ENCODE results near the gene MAFG. TPM values are rescaled to one million over a fixed set of nuclear protein-coding genes. Genes with fewer than 3 reads are reported as not detected.

Gene MAFG
- total and polyA plus RNA-seq, 9 of the 15 experiments (the other 6 are each of a cell fraction or from before 2014, with no cell fraction given): 1.1 to 58.1 (median 24.9) TPM

GRCh38 chr17:81871387-81872230, 55.9 kb downstream of the MAFG start (continued):
- TF ChIP-seq, protein P1, sequence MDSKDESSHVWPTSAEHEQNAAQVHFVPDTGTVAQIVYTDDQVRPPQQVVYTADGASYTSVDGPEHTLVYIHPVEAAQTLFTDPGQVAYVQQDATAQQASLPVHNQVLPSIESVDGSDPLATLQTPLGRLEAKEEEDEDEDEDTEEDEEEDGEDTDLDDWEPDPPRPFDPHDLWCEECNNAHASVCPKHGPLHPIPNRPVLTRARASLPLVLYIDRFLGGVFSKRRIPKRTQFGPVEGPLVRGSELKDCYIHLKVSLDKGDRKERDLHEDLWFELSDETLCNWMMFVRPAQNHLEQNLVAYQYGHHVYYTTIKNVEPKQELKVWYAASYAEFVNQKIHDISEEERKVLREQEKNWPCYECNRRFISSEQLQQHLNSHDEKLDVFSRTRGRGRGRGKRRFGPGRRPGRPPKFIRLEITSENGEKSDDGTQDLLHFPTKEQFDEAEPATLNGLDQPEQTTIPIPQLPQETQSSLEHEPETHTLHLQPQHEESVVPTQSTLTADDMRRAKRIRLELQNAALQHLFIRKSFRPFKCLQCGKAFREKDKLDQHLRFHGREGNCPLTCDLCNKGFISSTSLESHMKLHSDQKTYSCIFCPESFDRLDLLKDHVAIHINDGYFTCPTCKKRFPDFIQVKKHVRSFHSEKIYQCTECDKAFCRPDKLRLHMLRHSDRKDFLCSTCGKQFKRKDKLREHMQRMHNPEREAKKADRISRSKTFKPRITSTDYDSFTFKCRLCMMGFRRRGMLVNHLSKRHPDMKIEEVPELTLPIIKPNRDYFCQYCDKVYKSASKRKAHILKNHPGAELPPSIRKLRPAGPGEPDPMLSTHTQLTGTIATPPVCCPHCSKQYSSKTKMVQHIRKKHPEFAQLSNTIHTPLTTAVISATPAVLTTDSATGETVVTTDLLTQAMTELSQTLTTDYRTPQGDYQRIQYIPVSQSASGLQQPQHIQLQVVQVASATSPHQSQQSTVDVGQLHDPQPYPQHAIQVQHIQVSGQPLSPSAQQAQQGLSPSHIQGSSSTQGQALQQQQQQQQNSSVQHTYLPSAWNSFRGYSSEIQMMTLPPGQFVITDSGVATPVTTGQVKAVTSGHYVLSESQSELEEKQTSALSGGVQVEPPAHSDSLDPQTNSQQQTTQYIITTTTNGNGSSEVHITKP (IDR thresholded peaks at IDR 0.05; ENCODE audit: partially characterized antibody): no peak
- TF ChIP-seq NR2C2 (CRISPR knock-in tag; IDR thresholded peaks at IDR 0.05) (peak; percentile 71; the same call in 1 of the 2 replicates), NR2C2 (tag; IDR thresholded peaks at IDR 0.05) (peak; percentile 94), MAZ (CRISPR knock-in tag; conservative IDR thresholded peaks at IDR 0.05 in 1 of 2, IDR thresholded peaks at IDR 0.05 in 1 of 2) (peak; percentile 49 to 92), MYC (IDR thresholded peaks at IDR 0.05; ENCODE audit: low read depth, low read length) (peak; percentile 100), MYC (CRISPR knock-in tag; IDR thresholded peaks at IDR 0.05; ENCODE audit: borderline replicate concordance, low read depth) (peak; percentile 97), GATAD2A (IDR thresholded peaks at IDR 0.05) (peak; percentile 98), ZFPM2 (CRISPR knock-in tag; IDR thresholded peaks at IDR 0.05) (no peak), BRF1 (IDR thresholded peaks at IDR 0.05; ENCODE audit: borderline replicate concordance, extremely low read depth, insufficient read length) (no peak), PCBP2 (IDR thresholded peaks at IDR 0.05; ENCODE audit: low read depth, low read length, poor library complexity, severe bottlenecking) (no peak), TFAP4 (CRISPR knock-in tag; IDR thresholded peaks at IDR 0.05; ENCODE audit: borderline replicate concordance) (peak; percentile 63; the same call in 1 of the 2 replicates), XRCC4 (IDR thresholded peaks at IDR 0.05; ENCODE audit: extremely low read depth, insufficient read depth, insufficient read length) (no peak), TCF7 (IDR thresholded peaks at IDR 0.05; ENCODE audit: borderline replicate concordance) (no peak), ZBED1 (IDR thresholded peaks at IDR 0.05) (no peak), MBD2 (IDR thresholded peaks at IDR 0.05; ENCODE audit: borderline replicate concordance, low read depth) (peak; percentile 32; the same call in 1 of the 2 replicates), PHF20 (IDR thresholded peaks at IDR 0.05; ENCODE audit: partially characterized antibody) (peak; percentile 80), SIN3B (IDR thresholded peaks at IDR 0.05; ENCODE audit: low read depth) (0 out of 2 replicates have a peak, but pooled peaks have one; percentile 59)
- TF ChIP-seq, protein P2, sequence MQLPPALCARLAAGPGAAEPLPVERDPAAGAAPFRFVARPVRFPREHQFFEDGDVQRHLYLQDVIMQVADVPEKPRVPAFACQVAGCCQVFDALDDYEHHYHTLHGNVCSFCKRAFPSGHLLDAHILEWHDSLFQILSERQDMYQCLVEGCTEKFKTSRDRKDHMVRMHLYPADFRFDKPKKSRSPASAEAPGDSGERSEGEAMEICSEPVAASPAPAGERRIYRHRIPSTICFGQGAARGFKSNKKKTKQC (CRISPR knock-in tag; IDR thresholded peaks at IDR 0.05): peak; percentile 91
- TF ChIP-seq, protein P3, sequence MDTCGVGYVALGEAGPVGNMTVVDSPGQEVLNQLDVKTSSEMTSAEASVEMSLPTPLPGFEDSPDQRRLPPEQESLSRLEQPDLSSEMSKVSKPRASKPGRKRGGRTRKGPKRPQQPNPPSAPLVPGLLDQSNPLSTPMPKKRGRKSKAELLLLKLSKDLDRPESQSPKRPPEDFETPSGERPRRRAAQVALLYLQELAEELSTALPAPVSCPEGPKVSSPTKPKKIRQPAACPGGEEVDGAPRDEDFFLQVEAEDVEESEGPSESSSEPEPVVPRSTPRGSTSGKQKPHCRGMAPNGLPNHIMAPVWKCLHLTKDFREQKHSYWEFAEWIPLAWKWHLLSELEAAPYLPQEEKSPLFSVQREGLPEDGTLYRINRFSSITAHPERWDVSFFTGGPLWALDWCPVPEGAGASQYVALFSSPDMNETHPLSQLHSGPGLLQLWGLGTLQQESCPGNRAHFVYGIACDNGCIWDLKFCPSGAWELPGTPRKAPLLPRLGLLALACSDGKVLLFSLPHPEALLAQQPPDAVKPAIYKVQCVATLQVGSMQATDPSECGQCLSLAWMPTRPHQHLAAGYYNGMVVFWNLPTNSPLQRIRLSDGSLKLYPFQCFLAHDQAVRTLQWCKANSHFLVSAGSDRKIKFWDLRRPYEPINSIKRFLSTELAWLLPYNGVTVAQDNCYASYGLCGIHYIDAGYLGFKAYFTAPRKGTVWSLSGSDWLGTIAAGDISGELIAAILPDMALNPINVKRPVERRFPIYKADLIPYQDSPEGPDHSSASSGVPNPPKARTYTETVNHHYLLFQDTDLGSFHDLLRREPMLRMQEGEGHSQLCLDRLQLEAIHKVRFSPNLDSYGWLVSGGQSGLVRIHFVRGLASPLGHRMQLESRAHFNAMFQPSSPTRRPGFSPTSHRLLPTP (IDR thresholded peaks at IDR 0.05; ENCODE audit: borderline replicate concordance, extremely low read depth, insufficient read length): no peak
